H1 (cell line): Measurements from ENCODE around the gene SLC1A7. TPM values are rescaled to one million over a fixed set of nuclear protein-coding genes. Genes with fewer than 3 reads are reported as not detected.

Source experiments
- CTCF ChIA-PET: fragments of 300-600 bp; sonication (Branson Sonifier 250); formaldehyde crosslinking; loops from one replicate; lab custom pipeline; 2021; ENCODE audit not compliant: partially characterized antibody; lab: Charles Lee
- POLR2A ChIA-PET: fragments of 300-600 bp; sonication (Branson Sonifier 250); formaldehyde crosslinking; loops from one replicate; lab custom pipeline; 2021; ENCODE audit warnings: inconsistent platforms; ENCODE audit not compliant: partially characterized antibody; lab: Charles Lee
- DNase-seq, 2 experiments: peaks; one replicate each; pipeline versions ENCODE4 v3.0.0 to v3.0.0-alpha.2; 2010 to 2022; ENCODE audit warnings: low spot score in 2 of 2, low read depth in 1 of 2, mixed read lengths in 1 of 2
- FAIRE-seq: peaks from 2 replicates; lab custom pipeline; 2011; peaks lifted over from hg19 to GRCh38; lab: Jason Lieb, UNC
- H2AFZ ChIP-seq: 2 replicates; pipeline ENCODE4 v1.8.1; 2012; ENCODE audit warnings: low read length, inconsistent platforms
- H2AK5ac ChIP-seq: 2 replicates; pipeline ENCODE4 v1.6.1; 2013; ENCODE audit warnings: low read depth, low read length
- H2BK120ac ChIP-seq: replicated peaks from 2 replicates; pipeline ENCODE3; 2013; ENCODE audit warnings: low read depth, low read length, inconsistent platforms
- H2BK12ac ChIP-seq: 2 replicates; pipeline ENCODE4 v1.6.1; 2013; ENCODE audit warnings: low read depth, low read length
- H2BK15ac ChIP-seq: 2 replicates; pipeline ENCODE4 v1.6.1; 2013; ENCODE audit warnings: low read length
- H2BK20ac ChIP-seq: 2 replicates; pipeline ENCODE4 v1.6.1; 2013; ENCODE audit warnings: low read length
- H2BK5ac ChIP-seq: 2 replicates; pipeline ENCODE4 v1.6.1; 2013; ENCODE audit warnings: low read depth, low read length
- H3K14ac ChIP-seq: 2 replicates; pipeline ENCODE4 v1.6.1; 2013; ENCODE audit warnings: inconsistent platforms; ENCODE audit not compliant: insufficient read length
- H3K18ac ChIP-seq: 2 replicates; pipeline ENCODE4 v1.6.1; 2013; ENCODE audit warnings: low read length; ENCODE audit errors: extremely low read depth
- H3K23ac ChIP-seq: 2 replicates; pipeline ENCODE4 v1.6.1; 2013; ENCODE audit warnings: inconsistent platforms; ENCODE audit not compliant: insufficient read length
- H3K23me2 ChIP-seq: 2 replicates; pipeline ENCODE4 v1.6.1; 2013; ENCODE audit warnings: low read depth, low read length
- H3K27ac ChIP-seq: 2 replicates; pipeline ENCODE4 v1.6.1; 2011; ENCODE audit warnings: low read depth, low read length, inconsistent platforms
- H3K27me3 ChIP-seq, 4 experiments: replicated peaks in 1 of 4; 1 replicate in 1 of 4; 2 replicates in 3 of 4; pipeline versions ENCODE4 v1.6.1 to v1.8.1; 2011 to 2013; ENCODE audit warnings: low read length in 3 of 4, mild to moderate bottlenecking in 3 of 4, inconsistent platforms in 2 of 4, mixed read lengths in 2 of 4, moderate library complexity in 1 of 4; ENCODE audit not compliant: control insufficient read depth in 3 of 4, insufficient read depth in 3 of 4; ENCODE audit errors: extremely low read depth in 1 of 4
- H3K36me3 ChIP-seq, 4 experiments: 2 replicates each; pipeline versions ENCODE4 v1.6.1 to v1.8.1; 2011 to 2013; ENCODE audit warnings: mild to moderate bottlenecking in 4 of 4, low read length in 3 of 4, moderate library complexity in 2 of 4, control low read depth in 1 of 4, inconsistent platforms in 1 of 4; ENCODE audit not compliant: insufficient read depth in 4 of 4, control insufficient read depth in 2 of 4
- H3K4ac ChIP-seq: replicated peaks from 2 replicates; pipeline ENCODE3; 2013; ENCODE audit warnings: low read length, low read depth, mixed read lengths, inconsistent platforms; ENCODE audit not compliant: insufficient read length
- H3K4me1 ChIP-seq, 4 experiments: replicated peaks in 1 of 4; 1 replicate in 1 of 4; 2 replicates in 3 of 4; pipeline versions ENCODE4 v1.6.1 to v1.8.1; 2011 to 2013; ENCODE audit warnings: low read length in 3 of 4, inconsistent platforms in 2 of 4, mixed read lengths in 1 of 4; ENCODE audit not compliant: insufficient read depth in 4 of 4, control insufficient read depth in 3 of 4
- H3K4me2 ChIP-seq, 2 experiments: 2 replicates each; pipeline versions ENCODE4 v1.6.1 to v1.8.1; 2011 to 2013; ENCODE audit warnings: low read depth in 2 of 2, low read length in 2 of 2, control low read depth in 1 of 2, inconsistent platforms in 1 of 2, mild to moderate bottlenecking in 1 of 2; ENCODE audit not compliant: insufficient read depth in 1 of 2
- H3K4me3 ChIP-seq, 4 experiments: fragments of 200-600, 300-600 bp in 1 of 4; sonication (generic), shearing (Covaris generic), sonication (Bioruptor Twin) in 1 of 4; 2 replicates each; pipeline versions ENCODE4 v1.5.1 to v1.8.1; 2011 to 2016; ENCODE audit warnings: low read length in 4 of 4, low read depth in 3 of 4, control low read depth in 2 of 4, inconsistent platforms in 2 of 4, mild to moderate bottlenecking in 2 of 4, mixed read lengths in 1 of 4, moderate library complexity in 1 of 4; ENCODE audit not compliant: insufficient read depth in 2 of 4; ENCODE audit errors: extremely low read depth in 1 of 4
- H3K56ac ChIP-seq: replicated peaks from 2 replicates; pipeline ENCODE3; 2013; ENCODE audit warnings: low read depth, mild to moderate bottlenecking, mixed read lengths, low read length, inconsistent platforms; ENCODE audit not compliant: insufficient read length
- H3K79me1 ChIP-seq: 2 replicates; pipeline ENCODE4 v1.6.1; 2013; ENCODE audit warnings: low read depth, low read length, control low read depth
- H3K79me2 ChIP-seq, 2 experiments: 2 replicates each; pipeline versions ENCODE4 v1.6.1 to v1.8.1; 2012 to 2013; ENCODE audit warnings: low read length in 2 of 2, mild to moderate bottlenecking in 2 of 2, inconsistent platforms in 1 of 2; ENCODE audit not compliant: insufficient read depth in 2 of 2, control insufficient read depth in 1 of 2
- H3K9ac ChIP-seq, 4 experiments: replicated peaks in 1 of 4; 1 replicate in 1 of 4; 2 replicates in 3 of 4; pipeline versions ENCODE4 v1.6.1 to v1.8.1; 2011 to 2013; ENCODE audit warnings: low read depth in 3 of 4, low read length in 3 of 4, control low read depth in 2 of 4, mild to moderate bottlenecking in 2 of 4, moderate library complexity in 2 of 4, inconsistent platforms in 1 of 4; ENCODE audit errors: extremely low read depth in 1 of 4
- H3K9me3 ChIP-seq, 2 experiments: 2 replicates each; pipeline versions ENCODE4 v1.6.1 to v1.8.1; 2012 to 2013; ENCODE audit warnings: mild to moderate bottlenecking in 2 of 2, moderate library complexity in 2 of 2, control low read depth in 1 of 2, inconsistent platforms in 1 of 2, low read depth in 1 of 2, low read length in 1 of 2, mixed read lengths in 1 of 2; ENCODE audit not compliant: insufficient read depth in 2 of 2
- H4K20me1 ChIP-seq, 2 experiments: replicated peaks in 1 of 2; 2 replicates each; pipeline versions ENCODE3 to v1.8.1; 2011 to 2013; ENCODE audit warnings: inconsistent platforms in 2 of 2, low read length in 2 of 2, mild to moderate bottlenecking in 1 of 2; ENCODE audit not compliant: insufficient read depth in 2 of 2, control insufficient read depth in 1 of 2
- H4K5ac ChIP-seq: 2 replicates; pipeline ENCODE4 v1.6.1; 2013; ENCODE audit warnings: low read length, low read depth, mixed read lengths, inconsistent platforms; ENCODE audit not compliant: insufficient read length
- H4K8ac ChIP-seq: 2 replicates; pipeline ENCODE4 v1.8.0; 2013; ENCODE audit warnings: mild to moderate bottlenecking, moderate library complexity, low read length, inconsistent platforms; ENCODE audit not compliant: insufficient read depth; ENCODE audit errors: extremely low read depth
- H4K91ac ChIP-seq: replicated peaks from 2 replicates; pipeline ENCODE3; 2013; ENCODE audit warnings: low read length, mixed read lengths, inconsistent platforms; ENCODE audit not compliant: insufficient read length
- HDAC6 ChIP-seq: IDR thresholded peaks from one replicate; pipeline ENCODE4 v1.7.1; 2012; ENCODE audit warnings: low read depth, mild to moderate bottlenecking, inconsistent platforms, low read length, moderate library complexity
- POU5F1 ChIP-seq: IDR thresholded peaks from 2 replicates; pipeline ENCODE4 v1.6.1; 2011; ENCODE audit warnings: low read depth, mild to moderate bottlenecking, low read length, moderate library complexity
- SP2 ChIP-seq: IDR thresholded peaks from 2 replicates; pipeline ENCODE4 v1.6.1; 2012; ENCODE audit warnings: mild to moderate bottlenecking, low read length, inconsistent platforms
- SP4 ChIP-seq: IDR thresholded peaks from 2 replicates; pipeline ENCODE4 v1.6.1; 2012; ENCODE audit warnings: low read length, inconsistent platforms
- polyA plus RNA-seq, 7 experiments: library from polyadenylated mRNA; depleted of rRNA in 3 of 7; stranded (reverse) in 5 of 7; unstranded in 2 of 7; fragments of >200 nt in 5 of 7; fragments of 200-250 nt in 2 of 7; gene quantifications; 1 replicate in 5 of 7; 2 replicates in 1 of 7; 4 replicates in 1 of 7; pipeline versions ENCODE4 v1.2.1 to v1.2.3, GENCODE V29; 2011 to 2013; ENCODE audit warnings: missing spikeins in 2 of 7, mixed read lengths in 2 of 7
- total RNA-seq: library from RNA; stranded (reverse); fragmentation: NEBNext Ultra II Directional; extraction: Animal tissue kit (Norgen Biotek cat#: 25700); gene quantifications from 2 replicates; pipeline ENCODE4 v1.2.1, GENCODE V29; 2021

Gene SLC1A7
- total and polyA plus RNA-seq, 2 of the 8 experiments (the other 6 are each of a cell fraction or from before 2014, with no cell fraction given): not detected

GRCh38 chr1:53043271-53043670 lies 99.2 kb downstream of the SLC1A7 start:
- Histone ChIP-seq H3K56ac (no peak overlapping the region), H3K79me1 (no peaks in the 10 kb centered on the region), H2BK120ac (no peak overlapping the region), H3K14ac (no peak overlapping the region), H3K4me3 (no peak overlapping the region), H3K27ac (no peak overlapping the region), H3K36me3 (no peaks in the 10 kb centered on the region; a peak in 2 of 8 replicates), H2AK5ac (no peak overlapping the region), H2BK20ac (no peak overlapping the region), H4K20me1 (no peaks in the 10 kb centered on the region), H2BK15ac (no peak overlapping the region), H3K4me1 (peaks cover 2 to 7% (median 5%) of the 10 kb centered on the region in 4 experiments), H3K23ac (no peak overlapping the region), H3K9ac (no peak overlapping the region), H3K9me3 (no peaks in the 10 kb centered on the region), H2BK5ac (no peak overlapping the region), H4K5ac (no peak overlapping the region), H3K23me2 (no peaks in the 10 kb centered on the region), H4K8ac (no peak overlapping the region), H3K79me2 (no peaks in the 10 kb centered on the region), H2BK12ac (no peak overlapping the region), H3K4me2 (no peak overlapping the region), H3K4ac (no peak overlapping the region), H2AFZ (no peak overlapping the region), H3K18ac (no peak overlapping the region), H3K27me3 (no peaks in the 10 kb centered on the region), H4K91ac (no peak overlapping the region)
- TF ChIP-seq POU5F1: no peak
- TF ChIP-seq SP4: no peak
- no peak for TF ChIP-seq HDAC6
- TF ChIP-seq SP2: no peak
- DNase-seq (no peak), FAIRE-seq (no peak)
- POLR2A ChIA-PET: interaction anchor here (0.9 kb wide), 1 partner anchor 9 kb away, joined by 3 read pairs; no protein-coding TSS in a partner anchor
- CTCF ChIA-PET: interaction anchor here (0.6 to 1.6 kb wide), 4 partner anchors 10 to 185 kb away, joined by 3 to 5 read pairs (median 3); no protein-coding TSS in a partner anchor
